Vagina (tissue), 2 donors: ENCODE results near the gene TMEM40. TPM values are rescaled to one million over a fixed set of nuclear protein-coding genes. Genes with fewer than 3 reads are reported as not detected.
A peak's percentile ranks its signal among the peaks of the same experiment; 100 is the strongest.

Experiments
- DNase-seq, 2 donors: peaks; one replicate each; pipeline ENCODE4 v3.0.0-alpha.2; 2017; ENCODE audit errors: extremely low spot score in 2 of 2
- H3K27ac ChIP-seq: fragments of 200-600 bp; sonication (generic); one replicate; pipeline ENCODE4 v1.5.1; 2019
- H3K27me3 ChIP-seq: fragments of 200-600 bp; sonication (generic); one replicate; pipeline ENCODE4 v1.5.1; 2019
- H3K36me3 ChIP-seq, 2 donors: fragments of 200-600 bp; sonication (generic); one replicate each; pipeline ENCODE4 v1.5.1; 2017 to 2019
- H3K4me1 ChIP-seq: fragments of 200-600 bp; sonication (generic); one replicate; pipeline ENCODE4 v1.5.1; 2019
- H3K4me3 ChIP-seq, 2 donors: fragments of 200-600 bp; sonication (generic); 1 replicate in 1 of 2; 2 replicates in 1 of 2; pipeline ENCODE4 v1.5.1; 2016 to 2019
- H3K9me3 ChIP-seq: fragments of 200-600 bp; sonication (generic); one replicate; pipeline ENCODE4 v1.5.1; 2019
- POLR2A ChIP-seq, 2 donors: fragments of 450-650 bp; IDR thresholded peaks; one replicate each; pipeline ENCODE4 v1.6.1; 2017; ENCODE audit warnings: antibody characterized with exemption in 2 of 2, mild to moderate bottlenecking in 2 of 2, moderate library complexity in 2 of 2
- POLR2AphosphoS5 ChIP-seq, 2 donors: sonication (generic); formaldehyde crosslinking; IDR thresholded peaks; one replicate each; pipeline ENCODE4 v1.9.0; 2017; ENCODE audit warnings: antibody characterized with exemption in 2 of 2, mild to moderate bottlenecking in 2 of 2, low read depth in 1 of 2; ENCODE audit not compliant: insufficient read depth in 1 of 2
- intact Hi-C: fragments of 100-400 bp; cut with DNase I; formaldehyde crosslinking; loops from one replicate; pipeline ENCODE4 v1.15.1; 2023
- total RNA-seq: library from RNA; depleted of rRNA; stranded (reverse); fragments of >200 nt; gene quantifications from one replicate; pipeline ENCODE4 v1.2.3, GENCODE V29; 2016
- TF ChIP-seq, protein P1 (sequence below), 3 experiments: fragments of 450-650 bp in 2 of 3; fragments of 200-600 bp in 1 of 3; sonication (generic) in 1 of 3; IDR thresholded peaks; one replicate each; pipeline ENCODE4 v1.5.1; 2017 to 2019; ENCODE audit warnings: antibody characterized with exemption in 3 of 3, mild to moderate bottlenecking in 2 of 3, moderate library complexity in 2 of 3

The TMEM40 gene
- total RNA-seq, 1 donor from 2014 or later: 31.7 TPM

DNA sequence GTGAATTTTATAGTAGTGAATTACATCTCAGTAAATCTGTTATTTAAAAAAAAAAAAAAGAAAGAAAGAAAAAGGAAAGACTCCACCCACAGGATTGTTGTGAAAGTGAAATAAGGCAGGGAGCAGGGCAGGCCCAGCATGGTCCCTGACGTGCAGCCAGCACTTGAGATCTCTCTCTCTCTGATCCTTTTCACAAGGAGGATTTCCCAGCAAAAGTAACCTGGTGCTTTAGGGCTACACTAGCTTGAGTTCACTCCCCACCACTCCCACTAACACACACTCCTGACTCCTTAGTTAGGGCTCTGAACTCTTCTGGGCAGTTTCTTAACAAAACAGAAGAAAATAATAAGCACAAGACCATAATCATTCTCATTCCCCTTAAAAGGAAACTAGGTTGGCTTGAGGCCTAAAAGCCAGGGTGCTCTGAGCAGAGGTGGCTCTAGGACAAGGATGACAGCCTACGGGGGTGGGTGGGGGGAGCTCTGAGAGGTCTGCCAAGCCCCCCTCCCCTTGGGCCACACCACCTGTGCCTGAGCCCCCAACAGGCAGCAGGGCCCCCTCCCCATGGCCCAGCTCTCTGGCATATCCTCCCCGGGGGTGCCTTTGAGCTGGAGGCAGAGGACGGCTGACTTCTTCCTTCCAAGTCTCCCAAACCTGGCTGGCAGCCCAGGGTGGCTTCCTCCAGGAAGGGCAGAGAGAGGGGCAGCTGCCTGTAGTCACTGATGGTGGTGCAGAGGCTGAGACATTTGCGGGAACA lies 856 bp downstream of the TMEM40 start:
- DNase-seq: no peak

DNA sequence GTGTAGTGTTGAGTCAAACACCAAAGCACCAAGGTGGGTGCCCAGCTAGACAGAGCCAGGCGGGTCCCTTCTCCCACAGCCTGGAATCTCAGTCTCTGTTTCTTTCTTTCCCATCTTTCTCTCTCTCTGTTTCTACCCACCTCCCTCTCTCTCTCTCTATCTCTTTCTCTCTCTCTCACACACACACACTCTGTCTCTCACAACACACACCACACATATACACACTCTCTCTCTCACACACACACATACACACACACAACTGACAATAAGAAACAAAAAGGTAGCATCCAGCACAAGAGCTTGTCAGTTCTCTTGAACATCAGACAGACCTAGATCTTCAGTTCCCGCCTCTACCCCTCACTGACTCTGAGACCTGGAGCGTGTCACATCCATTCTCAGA lies 2.4 kb downstream of the TMEM40 start:
- H3K27me3 ChIP-seq: no peaks in the 10 kb centered on the region
- H3K4me3 ChIP-seq: peak overlapping the region in 1 of 2 donors; percentile 36
- H3K9me3 ChIP-seq: no peaks in the 10 kb centered on the region
- intact Hi-C loops: no loop called here
- H3K27ac ChIP-seq: no peak overlapping the region
- no peak for TF ChIP-seq POLR2AphosphoS5 (IDR thresholded peaks at IDR 0.05; ENCODE audit: insufficient read depth in 1 of 2, low read depth in 1 of 2)
- no peak for TF ChIP-seq POLR2A (IDR thresholded peaks at IDR 0.05)
- TF ChIP-seq, protein P1, sequence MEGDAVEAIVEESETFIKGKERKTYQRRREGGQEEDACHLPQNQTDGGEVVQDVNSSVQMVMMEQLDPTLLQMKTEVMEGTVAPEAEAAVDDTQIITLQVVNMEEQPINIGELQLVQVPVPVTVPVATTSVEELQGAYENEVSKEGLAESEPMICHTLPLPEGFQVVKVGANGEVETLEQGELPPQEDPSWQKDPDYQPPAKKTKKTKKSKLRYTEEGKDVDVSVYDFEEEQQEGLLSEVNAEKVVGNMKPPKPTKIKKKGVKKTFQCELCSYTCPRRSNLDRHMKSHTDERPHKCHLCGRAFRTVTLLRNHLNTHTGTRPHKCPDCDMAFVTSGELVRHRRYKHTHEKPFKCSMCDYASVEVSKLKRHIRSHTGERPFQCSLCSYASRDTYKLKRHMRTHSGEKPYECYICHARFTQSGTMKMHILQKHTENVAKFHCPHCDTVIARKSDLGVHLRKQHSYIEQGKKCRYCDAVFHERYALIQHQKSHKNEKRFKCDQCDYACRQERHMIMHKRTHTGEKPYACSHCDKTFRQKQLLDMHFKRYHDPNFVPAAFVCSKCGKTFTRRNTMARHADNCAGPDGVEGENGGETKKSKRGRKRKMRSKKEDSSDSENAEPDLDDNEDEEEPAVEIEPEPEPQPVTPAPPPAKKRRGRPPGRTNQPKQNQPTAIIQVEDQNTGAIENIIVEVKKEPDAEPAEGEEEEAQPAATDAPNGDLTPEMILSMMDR (IDR thresholded peaks at IDR 0.05): no peak
- H3K36me3 ChIP-seq: no peaks in the 10 kb centered on the region
- peaks cover 20% of the 10 kb centered on the region for H3K4me1 ChIP-seq
- no peak for DNase-seq

More for the DNA sequence above, 856 bp downstream of the TMEM40 start:
- TF ChIP-seq POLR2A (IDR thresholded peaks at IDR 0.05) (no peak), POLR2AphosphoS5 (IDR thresholded peaks at IDR 0.05; ENCODE audit: insufficient read depth in 1 of 2, low read depth in 1 of 2) (peak in 1 of 2 donors; percentile 21)
- TF ChIP-seq, protein P1 (IDR thresholded peaks at IDR 0.05): no peak
- Histone ChIP-seq H3K9me3 (no peaks in the 10 kb centered on the region), H3K4me3 (peak overlapping the region in 1 of 2 donors; percentile 36), H3K36me3 (no peaks in the 10 kb centered on the region), H3K27ac (peak overlapping the region; percentile 86), H3K27me3 (no peaks in the 10 kb centered on the region), H3K4me1 (peaks cover 20% of the 10 kb centered on the region)
- intact Hi-C loops: no loop called here

- no peak for DNase-seq
- Histone ChIP-seq H3K4me3 (no peak overlapping the region), H3K9me3 (no peaks in the 10 kb centered on the region), H3K36me3 (no peaks in the 10 kb centered on the region), H3K4me1 (peaks cover 21% of the 10 kb centered on the region), H3K27me3 (no peaks in the 10 kb centered on the region), H3K27ac (no peak overlapping the region)
- TF ChIP-seq POLR2A (IDR thresholded peaks at IDR 0.05) (no peak), POLR2AphosphoS5 (IDR thresholded peaks at IDR 0.05; ENCODE audit: insufficient read depth in 1 of 2, low read depth in 1 of 2) (no peak)
- TF ChIP-seq, protein P1 (IDR thresholded peaks at IDR 0.05): no peak
- intact Hi-C loops: no loop called here
Measured at GRCh38 chr3:12756175-12756574, 2.9 kb downstream of the TMEM40 start.

DNA sequence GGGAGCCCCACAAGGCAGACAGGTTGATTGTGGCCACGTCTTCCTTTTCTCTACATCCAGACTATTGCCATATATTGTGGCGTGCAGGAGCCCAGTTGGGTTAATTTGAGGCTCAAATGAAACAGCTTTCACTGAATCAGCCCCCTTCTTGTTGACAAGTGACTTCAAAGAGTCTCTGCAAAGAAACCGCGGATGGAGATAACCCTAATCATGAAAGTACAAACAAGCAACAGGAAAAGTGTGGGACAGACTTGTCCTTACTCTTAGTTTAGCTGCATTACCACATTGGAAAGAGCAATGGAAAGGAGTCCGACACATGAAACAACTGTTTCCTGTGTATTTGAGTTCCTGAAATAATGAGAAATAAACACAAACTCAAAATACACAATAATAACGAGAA lies 3.3 kb downstream of the TMEM40 start:
- intact Hi-C loops: no loop called here
- TF ChIP-seq POLR2A (IDR thresholded peaks at IDR 0.05) (no peak), POLR2AphosphoS5 (IDR thresholded peaks at IDR 0.05; ENCODE audit: insufficient read depth in 1 of 2, low read depth in 1 of 2) (no peak)
- TF ChIP-seq, protein P1 (IDR thresholded peaks at IDR 0.05): no peak
- H3K27me3 ChIP-seq: no peaks in the 10 kb centered on the region
- no peaks in the 10 kb centered on the region for H3K9me3 ChIP-seq
- peaks cover 24% of the 10 kb centered on the region for H3K4me1 ChIP-seq
- DNase-seq: no peak
- no peaks in the 10 kb centered on the region for H3K36me3 ChIP-seq
- H3K4me3 ChIP-seq: no peak overlapping the region
- no peak overlapping the region for H3K27ac ChIP-seq

DNA sequence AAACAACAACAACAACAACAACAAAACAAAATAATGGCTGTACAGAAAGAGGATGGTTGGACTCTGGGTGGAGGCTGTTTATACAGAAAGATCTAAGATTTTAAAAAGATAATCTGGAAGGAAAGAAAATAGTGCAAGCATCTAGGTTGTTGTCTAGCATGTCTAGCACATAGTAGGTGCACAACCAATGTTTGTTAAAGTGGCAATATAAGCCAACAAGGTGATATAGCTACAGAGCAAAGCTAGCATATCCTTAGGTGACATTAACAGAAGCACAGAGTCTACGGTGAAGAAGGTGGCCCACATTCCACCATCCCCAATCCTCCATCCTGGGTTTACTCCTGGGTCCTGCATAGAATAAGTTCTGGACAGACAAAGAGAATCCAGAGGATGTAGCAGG lies 4.7 kb downstream of the TMEM40 start:
- peak overlapping the region; percentile 40 for H3K27ac ChIP-seq
- H3K9me3 ChIP-seq: no peaks in the 10 kb centered on the region
- DNase-seq: no peak
- no peak overlapping the region for H3K4me3 ChIP-seq
- intact Hi-C loops: no loop called here
- no peaks in the 10 kb centered on the region for H3K36me3 ChIP-seq
- H3K27me3 ChIP-seq: no peaks in the 10 kb centered on the region
- H3K4me1 ChIP-seq: peaks cover 26% of the 10 kb centered on the region
- TF ChIP-seq POLR2AphosphoS5 (IDR thresholded peaks at IDR 0.05; ENCODE audit: insufficient read depth in 1 of 2, low read depth in 1 of 2): no peak
- TF ChIP-seq, protein P1 (IDR thresholded peaks at IDR 0.05): no peak
- TF ChIP-seq POLR2A (IDR thresholded peaks at IDR 0.05): no peak
